GM23338 (cell line): ENCODE data around the gene CTDSP2. TPM values are rescaled to one million over a fixed set of nuclear protein-coding genes. Genes with fewer than 3 reads are reported as not detected.

Experiments used
- ATAC-seq: fragments of 200-7000 bp; cut with Tn5 transposase; 3 replicates; pipeline ENCODE4 v1.9.1; 2020
- DNase-seq: peaks from one replicate; pipeline ENCODE4 v3.0.0-alpha.2; 2015; ENCODE audit warnings: low spot score
- H2AFZ ChIP-seq: fragments of 200-600 bp; sonication (generic); 2 replicates; pipeline ENCODE4 v1.8.0; 2016; ENCODE audit warnings: antibody characterized with exemption, mild to moderate bottlenecking, moderate library complexity
- H3F3A ChIP-seq: fragments of 200-600 bp; sonication (generic); replicated peaks from 2 replicates; pipeline ENCODE4 v1.8.0; 2017; ENCODE audit warnings: antibody characterized with exemption, mixed run types, low read depth
- H3K27ac ChIP-seq: fragments of 200-600 bp; sonication (generic); 2 replicates; pipeline ENCODE4 v1.6.1; 2016; ENCODE audit warnings: low read depth
- H3K27me3 ChIP-seq: fragments of 200-600 bp; sonication (generic); 2 replicates; pipeline ENCODE4 v1.8.0; 2016; ENCODE audit warnings: mild to moderate bottlenecking, mixed run types, moderate library complexity; ENCODE audit not compliant: insufficient read depth
- H3K36me3 ChIP-seq: fragments of 200-600 bp; sonication (generic); 2 replicates; pipeline ENCODE4 v1.8.0; 2016; ENCODE audit warnings: mild to moderate bottlenecking; ENCODE audit not compliant: insufficient read depth
- H3K4me1 ChIP-seq: fragments of 200-600 bp; sonication (generic); 2 replicates; pipeline ENCODE4 v1.8.0; 2016; ENCODE audit warnings: mild to moderate bottlenecking, moderate library complexity; ENCODE audit not compliant: insufficient read depth
- H3K4me2 ChIP-seq: fragments of 200-600 bp; sonication (generic); 2 replicates; pipeline ENCODE4 v1.7.1; 2017; ENCODE audit warnings: mixed run types
- H3K4me3 ChIP-seq: fragments of 200-600 bp; sonication (generic); 2 replicates; pipeline ENCODE4 v1.6.1; 2016; ENCODE audit warnings: mixed run types
- H3K79me2 ChIP-seq: fragments of 200-600 bp; sonication (generic); replicated peaks from 2 replicates; pipeline ENCODE4 v1.8.0; 2017; ENCODE audit warnings: mild to moderate bottlenecking; ENCODE audit not compliant: insufficient read depth
- H3K9me2 ChIP-seq: fragments of 200-600 bp; sonication (generic); 2 replicates; pipeline ENCODE4 v1.8.0; 2017; ENCODE audit not compliant: insufficient read depth
- H4K20me1 ChIP-seq: fragments of 200-600 bp; sonication (generic); replicated peaks from 2 replicates; pipeline ENCODE4 v1.8.0; 2017; ENCODE audit warnings: mild to moderate bottlenecking; ENCODE audit not compliant: insufficient read depth
- H3K27ac Mint-ChIP-seq: 2 replicates; pipeline ENCODE4 v1.8.0; 2020; ENCODE audit warnings: inconsistent platforms, mild to moderate bottlenecking, moderate library complexity, mixed read lengths
- H3K27me3 Mint-ChIP-seq: 3 replicates; pipeline ENCODE4 v1.8.0; 2022; ENCODE audit warnings: low read depth, mild to moderate bottlenecking, moderate library complexity, mixed read lengths, inconsistent platforms; ENCODE audit not compliant: insufficient read depth, poor library complexity
- H3K36me3 Mint-ChIP-seq: 3 replicates; pipeline ENCODE4 v1.8.0; 2021; ENCODE audit warnings: low read depth, mild to moderate bottlenecking, inconsistent platforms, moderate library complexity, mixed read lengths
- H3K4me1 Mint-ChIP-seq: 3 replicates; pipeline ENCODE4 v1.8.0; 2020; ENCODE audit warnings: mild to moderate bottlenecking, inconsistent platforms, mixed read lengths
- H3K4me3 Mint-ChIP-seq: 3 replicates; pipeline ENCODE4 v1.8.0; 2021; ENCODE audit warnings: moderate library complexity, mild to moderate bottlenecking, inconsistent platforms, mixed read lengths
- H3K9me3 Mint-ChIP-seq: 3 replicates; pipeline ENCODE4 v1.8.0; 2020; ENCODE audit warnings: moderate library complexity, mild to moderate bottlenecking, inconsistent platforms, mixed read lengths
- CREB1 ChIP-seq: fragments of 250-450 bp; sonication (Bioruptor Pico); IDR thresholded peaks from 2 replicates; pipeline ENCODE4 v1.5.0; 2020; ENCODE audit warnings: low read depth, mild to moderate bottlenecking, moderate library complexity
- EZH2 ChIP-seq: fragments of 200-600 bp; sonication (generic); IDR thresholded peaks from one replicate; pipeline ENCODE4 v1.8.0; 2017; ENCODE audit warnings: antibody characterized with exemption, mild to moderate bottlenecking, low read depth; ENCODE audit not compliant: unreplicated experiment
- EZH2phosphoT487 ChIP-seq: fragments of 200-600 bp; sonication (generic); IDR thresholded peaks from one replicate; pipeline ENCODE4 v1.8.1; 2018; ENCODE audit warnings: antibody characterized with exemption; ENCODE audit not compliant: unreplicated experiment
- JUNB ChIP-seq: IDR thresholded peaks from one replicate; pipeline ENCODE4 v1.6.1; 2016; ENCODE audit warnings: antibody characterized with exemption; ENCODE audit not compliant: unreplicated experiment
- NANOG ChIP-seq: IDR thresholded peaks from 2 replicates; pipeline ENCODE4 v1.6.1; 2016; ENCODE audit warnings: antibody characterized with exemption, borderline replicate concordance
- POLR2AphosphoS5 ChIP-seq: IDR thresholded peaks from 2 replicates; pipeline ENCODE4 v1.6.1; 2016; ENCODE audit warnings: antibody characterized with exemption, low read depth
- STAT1 ChIP-seq: IDR thresholded peaks from one replicate; pipeline ENCODE4 v1.6.1; 2016; ENCODE audit warnings: antibody characterized with exemption; ENCODE audit not compliant: unreplicated experiment
- ZNF114 ChIP-seq: fragments of 250-450 bp; sonication (Bioruptor Pico); IDR thresholded peaks from 2 replicates; pipeline ENCODE4 v1.5.0; 2020; ENCODE audit warnings: mild to moderate bottlenecking, moderate library complexity
- ZNF331 ChIP-seq: fragments of 250-450 bp; sonication (Bioruptor Pico); IDR thresholded peaks from 2 replicates; pipeline ENCODE4 v1.5.0; 2020; ENCODE audit warnings: low read depth, mild to moderate bottlenecking, moderate library complexity
- polyA plus RNA-seq: library from polyadenylated mRNA; unstranded; fragments of >200 nt; fragmentation: Nextera tagmentation; extraction: Ambion mirVana; gene quantifications from 2 replicates; pipeline ENCODE4 v1.2.1, GENCODE V29; 2016
- total RNA-seq: library from RNA; depleted of rRNA; stranded (reverse); fragments of >200 nt; shearing (Covaris generic); gene quantifications from 2 replicates; pipeline ENCODE4 v1.2.3, GENCODE V29; 2014
- TF ChIP-seq, protein P1 (sequence below): fragments of 250-450 bp; sonication (Bioruptor Pico); IDR thresholded peaks from 2 replicates; pipeline ENCODE4 v1.5.0; 2020; ENCODE audit warnings: mild to moderate bottlenecking, moderate library complexity
- TF ChIP-seq, protein P2 (sequence below): IDR thresholded peaks from one replicate; pipeline ENCODE4 v1.6.1; 2018; ENCODE audit warnings: antibody characterized with exemption; ENCODE audit not compliant: unreplicated experiment
- TF ChIP-seq, protein P3 (sequence below), 2 experiments: fragments of 200-600 bp in 1 of 2; sonication (generic) in 1 of 2; conservative IDR thresholded peaks; 2 replicates each; pipeline versions ENCODE4 v1.5.1 to v1.6.1; 2016 to 2017; ENCODE audit warnings: antibody characterized with exemption in 2 of 2, low read depth in 2 of 2, mild to moderate bottlenecking in 2 of 2, moderate library complexity in 1 of 2

CTDSP2 gene
- total and polyA plus RNA-seq, 2 experiments from 2014 or later = 22.8 to 81.9 TPM

DNA sequence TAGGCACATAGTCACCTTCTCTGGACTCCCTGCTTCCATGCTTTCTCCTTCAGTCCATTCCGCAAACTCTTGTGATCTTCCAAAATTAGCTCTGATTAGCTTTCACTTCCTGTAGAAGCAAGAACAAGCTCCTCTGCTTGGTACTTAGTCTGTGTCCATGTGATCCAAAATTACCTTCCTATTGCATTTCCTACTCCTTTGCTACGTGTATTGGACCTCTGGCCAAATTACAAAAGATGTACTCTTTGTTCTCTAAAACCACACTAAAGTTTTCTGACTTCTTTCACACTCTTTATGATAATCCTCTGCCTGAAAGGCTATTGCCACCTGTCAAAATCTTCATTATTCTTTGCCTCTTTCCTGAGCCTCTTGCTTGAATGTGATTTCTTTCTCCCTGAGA lies 64.7 kb downstream of the CTDSP2 start:
- TF ChIP-seq, protein P1, sequence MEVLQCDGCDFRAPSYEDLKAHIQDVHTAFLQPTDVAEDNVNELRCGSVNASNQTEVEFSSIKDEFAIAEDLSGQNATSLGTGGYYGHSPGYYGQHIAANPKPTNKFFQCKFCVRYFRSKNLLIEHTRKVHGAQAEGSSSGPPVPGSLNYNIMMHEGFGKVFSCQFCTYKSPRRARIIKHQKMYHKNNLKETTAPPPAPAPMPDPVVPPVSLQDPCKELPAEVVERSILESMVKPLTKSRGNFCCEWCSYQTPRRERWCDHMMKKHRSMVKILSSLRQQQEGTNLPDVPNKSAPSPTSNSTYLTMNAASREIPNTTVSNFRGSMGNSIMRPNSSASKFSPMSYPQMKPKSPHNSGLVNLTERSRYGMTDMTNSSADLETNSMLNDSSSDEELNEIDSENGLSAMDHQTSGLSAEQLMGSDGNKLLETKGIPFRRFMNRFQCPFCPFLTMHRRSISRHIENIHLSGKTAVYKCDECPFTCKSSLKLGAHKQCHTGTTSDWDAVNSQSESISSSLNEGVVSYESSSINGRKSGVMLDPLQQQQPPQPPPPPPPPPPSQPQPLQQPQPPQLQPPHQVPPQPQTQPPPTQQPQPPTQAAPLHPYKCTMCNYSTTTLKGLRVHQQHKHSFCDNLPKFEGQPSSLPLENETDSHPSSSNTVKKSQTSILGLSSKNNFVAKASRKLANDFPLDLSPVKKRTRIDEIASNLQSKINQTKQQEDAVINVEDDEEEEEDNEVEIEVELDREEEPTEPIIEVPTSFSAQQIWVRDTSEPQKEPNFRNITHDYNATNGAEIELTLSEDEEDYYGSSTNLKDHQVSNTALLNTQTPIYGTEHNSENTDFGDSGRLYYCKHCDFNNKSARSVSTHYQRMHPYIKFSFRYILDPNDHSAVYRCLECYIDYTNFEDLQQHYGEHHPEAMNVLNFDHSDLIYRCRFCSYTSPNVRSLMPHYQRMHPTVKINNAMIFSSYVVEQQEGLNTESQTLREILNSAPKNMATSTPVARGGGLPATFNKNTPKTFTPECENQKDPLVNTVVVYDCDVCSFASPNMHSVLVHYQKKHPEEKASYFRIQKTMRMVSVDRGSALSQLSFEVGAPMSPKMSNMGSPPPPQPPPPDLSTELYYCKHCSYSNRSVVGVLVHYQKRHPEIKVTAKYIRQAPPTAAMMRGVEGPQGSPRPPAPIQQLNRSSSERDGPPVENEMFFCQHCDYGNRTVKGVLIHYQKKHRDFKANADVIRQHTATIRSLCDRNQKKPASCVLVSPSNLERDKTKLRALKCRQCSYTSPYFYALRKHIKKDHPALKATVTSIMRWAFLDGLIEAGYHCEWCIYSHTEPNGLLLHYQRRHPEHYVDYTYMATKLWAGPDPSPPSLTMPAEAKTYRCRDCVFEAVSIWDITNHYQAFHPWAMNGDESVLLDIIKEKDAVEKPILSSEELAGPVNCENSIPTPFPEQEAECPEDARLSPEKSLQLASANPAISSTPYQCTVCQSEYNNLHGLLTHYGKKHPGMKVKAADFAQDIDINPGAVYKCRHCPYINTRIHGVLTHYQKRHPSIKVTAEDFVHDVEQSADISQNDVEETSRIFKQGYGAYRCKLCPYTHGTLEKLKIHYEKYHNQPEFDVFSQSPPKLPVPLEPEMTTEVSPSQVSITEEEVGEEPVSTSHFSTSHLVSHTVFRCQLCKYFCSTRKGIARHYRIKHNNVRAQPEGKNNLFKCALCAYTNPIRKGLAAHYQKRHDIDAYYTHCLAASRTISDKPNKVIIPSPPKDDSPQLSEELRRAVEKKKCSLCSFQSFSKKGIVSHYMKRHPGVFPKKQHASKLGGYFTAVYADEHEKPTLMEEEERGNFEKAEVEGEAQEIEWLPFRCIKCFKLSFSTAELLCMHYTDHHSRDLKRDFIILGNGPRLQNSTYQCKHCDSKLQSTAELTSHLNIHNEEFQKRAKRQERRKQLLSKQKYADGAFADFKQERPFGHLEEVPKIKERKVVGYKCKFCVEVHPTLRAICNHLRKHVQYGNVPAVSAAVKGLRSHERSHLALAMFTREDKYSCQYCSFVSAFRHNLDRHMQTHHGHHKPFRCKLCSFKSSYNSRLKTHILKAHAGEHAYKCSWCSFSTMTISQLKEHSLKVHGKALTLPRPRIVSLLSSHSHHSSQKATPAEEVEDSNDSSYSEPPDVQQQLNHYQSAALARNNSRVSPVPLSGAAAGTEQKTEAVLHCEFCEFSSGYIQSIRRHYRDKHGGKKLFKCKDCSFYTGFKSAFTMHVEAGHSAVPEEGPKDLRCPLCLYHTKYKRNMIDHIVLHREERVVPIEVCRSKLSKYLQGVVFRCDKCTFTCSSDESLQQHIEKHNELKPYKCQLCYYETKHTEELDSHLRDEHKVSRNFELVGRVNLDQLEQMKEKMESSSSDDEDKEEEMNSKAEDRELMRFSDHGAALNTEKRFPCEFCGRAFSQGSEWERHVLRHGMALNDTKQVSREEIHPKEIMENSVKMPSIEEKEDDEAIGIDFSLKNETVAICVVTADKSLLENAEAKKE (CRISPR knock-in tag) = no peak
- no peak for TF ChIP-seq EZH2phosphoT487
- TF ChIP-seq, protein P2, sequence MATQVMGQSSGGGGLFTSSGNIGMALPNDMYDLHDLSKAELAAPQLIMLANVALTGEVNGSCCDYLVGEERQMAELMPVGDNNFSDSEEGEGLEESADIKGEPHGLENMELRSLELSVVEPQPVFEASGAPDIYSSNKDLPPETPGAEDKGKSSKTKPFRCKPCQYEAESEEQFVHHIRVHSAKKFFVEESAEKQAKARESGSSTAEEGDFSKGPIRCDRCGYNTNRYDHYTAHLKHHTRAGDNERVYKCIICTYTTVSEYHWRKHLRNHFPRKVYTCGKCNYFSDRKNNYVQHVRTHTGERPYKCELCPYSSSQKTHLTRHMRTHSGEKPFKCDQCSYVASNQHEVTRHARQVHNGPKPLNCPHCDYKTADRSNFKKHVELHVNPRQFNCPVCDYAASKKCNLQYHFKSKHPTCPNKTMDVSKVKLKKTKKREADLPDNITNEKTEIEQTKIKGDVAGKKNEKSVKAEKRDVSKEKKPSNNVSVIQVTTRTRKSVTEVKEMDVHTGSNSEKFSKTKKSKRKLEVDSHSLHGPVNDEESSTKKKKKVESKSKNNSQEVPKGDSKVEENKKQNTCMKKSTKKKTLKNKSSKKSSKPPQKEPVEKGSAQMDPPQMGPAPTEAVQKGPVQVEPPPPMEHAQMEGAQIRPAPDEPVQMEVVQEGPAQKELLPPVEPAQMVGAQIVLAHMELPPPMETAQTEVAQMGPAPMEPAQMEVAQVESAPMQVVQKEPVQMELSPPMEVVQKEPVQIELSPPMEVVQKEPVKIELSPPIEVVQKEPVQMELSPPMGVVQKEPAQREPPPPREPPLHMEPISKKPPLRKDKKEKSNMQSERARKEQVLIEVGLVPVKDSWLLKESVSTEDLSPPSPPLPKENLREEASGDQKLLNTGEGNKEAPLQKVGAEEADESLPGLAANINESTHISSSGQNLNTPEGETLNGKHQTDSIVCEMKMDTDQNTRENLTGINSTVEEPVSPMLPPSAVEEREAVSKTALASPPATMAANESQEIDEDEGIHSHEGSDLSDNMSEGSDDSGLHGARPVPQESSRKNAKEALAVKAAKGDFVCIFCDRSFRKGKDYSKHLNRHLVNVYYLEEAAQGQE = no peak
- TF ChIP-seq NANOG = no peak
- TF ChIP-seq ZNF114 (CRISPR knock-in tag) = no peak
- no peak for TF ChIP-seq JUNB
- no peak for TF ChIP-seq EZH2
- no peak for TF ChIP-seq CREB1 (CRISPR knock-in tag)
- no peak for TF ChIP-seq ZNF331 (CRISPR knock-in tag)
- no peak for TF ChIP-seq STAT1
- TF ChIP-seq POLR2AphosphoS5 = no peak
- TF ChIP-seq, protein P3, sequence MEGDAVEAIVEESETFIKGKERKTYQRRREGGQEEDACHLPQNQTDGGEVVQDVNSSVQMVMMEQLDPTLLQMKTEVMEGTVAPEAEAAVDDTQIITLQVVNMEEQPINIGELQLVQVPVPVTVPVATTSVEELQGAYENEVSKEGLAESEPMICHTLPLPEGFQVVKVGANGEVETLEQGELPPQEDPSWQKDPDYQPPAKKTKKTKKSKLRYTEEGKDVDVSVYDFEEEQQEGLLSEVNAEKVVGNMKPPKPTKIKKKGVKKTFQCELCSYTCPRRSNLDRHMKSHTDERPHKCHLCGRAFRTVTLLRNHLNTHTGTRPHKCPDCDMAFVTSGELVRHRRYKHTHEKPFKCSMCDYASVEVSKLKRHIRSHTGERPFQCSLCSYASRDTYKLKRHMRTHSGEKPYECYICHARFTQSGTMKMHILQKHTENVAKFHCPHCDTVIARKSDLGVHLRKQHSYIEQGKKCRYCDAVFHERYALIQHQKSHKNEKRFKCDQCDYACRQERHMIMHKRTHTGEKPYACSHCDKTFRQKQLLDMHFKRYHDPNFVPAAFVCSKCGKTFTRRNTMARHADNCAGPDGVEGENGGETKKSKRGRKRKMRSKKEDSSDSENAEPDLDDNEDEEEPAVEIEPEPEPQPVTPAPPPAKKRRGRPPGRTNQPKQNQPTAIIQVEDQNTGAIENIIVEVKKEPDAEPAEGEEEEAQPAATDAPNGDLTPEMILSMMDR (conservative IDR thresholded peaks at IDR 0.05; ENCODE audit: low read depth in 2 of 2) = no peak
- Histone ChIP-seq H3K4me1 (peaks cover 5% of the 10 kb centered on the region; the same call in 1 of the 2 replicates), H3K27ac (no peak overlapping the region), H3K36me3 (peaks cover 13% of the 10 kb centered on the region; the same call in 1 of the 2 replicates), H3K79me2 (peaks cover 18% of the 10 kb centered on the region), H3K4me2 (no peak overlapping the region), H4K20me1 (no peaks in the 10 kb centered on the region; the same call in none of the 2 replicates), H2AFZ (no peak overlapping the region), H3F3A (no peaks in the 10 kb centered on the region), H3K4me3 (no peak overlapping the region), H3K9me2 (no peaks in the 10 kb centered on the region), H3K27me3 (no peaks in the 10 kb centered on the region)
- ATAC-seq (no peak), DNase-seq (no peak)
- Mint-ChIP-seq H3K27me3 (peaks cover 5% of the 10 kb centered on the region), H3K27ac (no peak overlapping the region), H3K4me3 (no peak overlapping the region; the same call in 2 of the 3 replicates), H3K9me3 (no peaks in the 10 kb centered on the region), H3K4me1 (peaks cover 4% of the 10 kb centered on the region; the same call in 1 of the 3 replicates), H3K36me3 (peaks cover 20% of the 10 kb centered on the region)
